Activated naive CD8-positive, alpha-beta T cell treated with anti-CD3 and anti-CD28 coated beads, Interleukin-2, amount 50 U/mL, for 16 hours (primary cell): ENCODE measurements around the gene POLD2.

Experiments used
- DNase-seq: peaks from one replicate; pipeline ENCODE4 v3.0.0-alpha.2; 2020; ENCODE audit warnings: low read depth, low spot score

Gene POLD2

DNA sequence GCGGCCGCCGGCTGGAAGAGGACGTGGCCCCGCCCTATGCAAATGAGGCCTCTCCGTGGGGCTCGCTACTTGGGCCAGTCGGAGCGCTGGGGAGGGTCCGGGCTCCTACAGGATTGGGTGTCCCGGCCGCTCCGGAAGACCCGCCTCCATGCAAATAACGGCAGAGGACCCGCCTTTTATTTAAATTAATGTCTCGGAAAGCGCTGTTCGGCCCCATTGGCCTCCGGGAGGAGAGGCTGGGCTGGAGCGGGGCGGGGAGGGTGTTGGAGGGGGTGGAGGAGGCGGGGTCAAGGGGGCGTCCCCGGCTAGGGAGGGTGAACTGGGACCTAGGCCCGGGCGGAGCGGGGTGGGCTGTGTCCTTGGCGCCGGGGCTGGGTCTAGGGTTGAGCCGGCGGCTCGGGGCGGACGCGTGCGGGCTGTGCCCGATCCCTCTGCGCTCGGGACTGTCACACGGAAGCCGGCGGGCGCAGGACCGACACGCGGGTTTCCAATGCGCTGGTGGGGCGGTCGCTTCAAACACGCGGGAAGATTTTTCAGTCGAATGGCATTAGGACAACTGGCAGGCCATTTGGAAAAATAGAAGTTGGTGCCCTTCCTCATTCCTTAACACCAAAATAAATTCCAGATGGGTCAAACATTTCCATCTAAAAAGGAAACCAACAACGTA lies 40.7 kb downstream of the POLD2 start:
- peak; percentile 96 for DNase-seq

DNA sequence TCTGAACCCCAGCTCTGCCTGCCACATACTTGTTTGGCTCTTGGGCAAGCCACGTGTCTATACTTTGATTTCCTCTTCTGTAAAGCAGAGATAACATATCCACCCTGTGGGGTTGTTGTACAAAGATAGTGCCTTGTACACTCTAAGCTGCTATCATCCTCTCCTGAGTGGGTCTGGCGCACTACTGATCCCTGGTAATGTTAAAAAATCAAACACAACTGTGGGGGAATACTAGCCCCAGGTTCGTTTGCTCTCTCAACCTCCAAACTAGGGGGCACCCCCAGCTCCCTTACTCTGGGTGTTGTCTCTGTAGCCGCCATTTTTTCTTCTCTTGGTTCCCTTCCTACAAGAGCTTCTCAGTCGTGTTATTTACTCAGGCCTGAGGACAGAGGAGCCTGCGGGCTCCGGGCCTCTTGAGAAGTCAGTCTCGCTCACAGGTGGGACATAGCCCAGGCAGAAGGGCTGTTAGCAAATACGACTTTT lies 42.0 kb downstream of the POLD2 start:
- no peak for DNase-seq

DNA sequence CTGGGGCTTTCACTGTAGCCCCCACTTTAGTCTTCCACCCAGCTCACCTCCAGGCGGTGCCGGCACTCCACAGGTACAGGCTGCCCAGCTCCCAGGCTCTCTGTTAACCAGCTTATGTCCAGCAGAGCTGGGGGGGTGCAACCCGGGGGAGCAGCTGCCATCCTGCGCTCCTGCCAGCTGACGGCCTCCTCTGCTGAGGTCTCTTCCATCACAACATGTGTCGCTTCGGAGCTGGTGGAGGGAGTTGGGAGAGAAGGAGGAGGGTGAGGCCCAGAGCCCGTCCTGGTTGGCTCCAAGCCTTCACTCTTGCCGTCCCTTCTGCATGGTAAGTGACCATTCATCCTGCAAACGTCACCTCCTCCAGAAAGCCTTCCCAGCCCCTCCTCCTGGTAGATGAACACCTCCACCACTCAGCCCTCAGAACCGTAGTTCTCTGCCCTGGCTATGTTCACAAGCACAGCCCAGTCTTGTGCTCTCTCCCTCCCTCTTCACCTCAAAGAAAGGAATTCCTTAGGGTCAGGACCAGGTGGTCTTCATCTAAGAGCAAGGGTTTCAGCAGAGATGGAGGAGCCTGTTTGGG lies 42.6 kb downstream of the POLD2 start:
- no peak for DNase-seq

DNA sequence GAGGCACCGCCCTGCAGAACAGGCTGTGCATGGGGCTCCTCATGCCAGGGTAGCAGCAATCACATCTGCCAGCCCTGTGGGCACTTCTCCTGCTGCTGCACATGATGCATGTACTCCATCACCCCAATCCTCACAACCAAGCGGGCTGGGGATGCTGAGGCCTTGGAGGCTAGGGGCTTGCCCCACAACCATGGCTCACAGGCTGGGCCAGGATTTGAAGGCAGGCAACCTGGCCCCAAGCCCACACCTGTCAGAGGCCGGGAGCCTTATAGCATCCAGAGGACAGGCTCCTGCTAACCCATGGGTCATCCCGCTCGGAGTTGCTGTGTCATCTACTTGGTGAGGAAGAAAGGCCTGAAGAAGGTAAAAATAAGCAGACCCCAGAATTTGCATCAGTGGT lies 43.2 kb downstream of the POLD2 start:
- no peak for DNase-seq

DNA sequence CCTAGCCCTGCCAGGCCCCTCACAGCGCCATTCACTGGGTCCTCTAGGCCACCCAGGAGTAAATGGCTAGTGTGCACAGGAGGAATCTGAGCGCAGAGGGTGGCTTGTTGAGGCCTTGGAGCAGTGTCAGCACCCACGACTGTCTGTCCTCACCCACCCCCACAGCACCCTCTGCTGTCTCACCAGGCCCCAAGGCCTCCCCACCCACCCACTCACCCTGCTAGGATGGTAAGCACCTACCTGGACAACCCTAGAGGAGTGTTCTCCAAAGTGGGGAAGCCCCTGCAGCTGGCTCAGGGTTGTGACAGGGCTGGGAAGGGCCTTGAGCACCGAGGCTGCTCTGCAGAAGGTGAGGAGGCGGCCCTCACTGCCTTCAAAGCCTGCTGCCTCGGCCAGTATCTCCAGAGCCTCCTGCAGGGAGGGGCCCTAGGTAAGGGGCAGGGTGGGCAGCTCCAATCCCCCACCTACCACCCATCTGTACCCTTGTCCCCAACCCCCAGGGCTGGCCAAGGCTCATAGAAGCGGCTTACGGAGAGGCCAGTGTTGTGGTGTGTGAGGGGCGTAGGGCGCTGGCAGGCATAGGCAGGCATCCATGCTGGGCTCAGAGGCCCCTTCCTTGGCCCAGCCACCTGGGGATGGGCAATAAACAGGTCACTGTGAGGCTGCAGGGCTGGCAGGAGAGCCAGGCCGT lies 43.9 kb downstream of the POLD2 start:
- no peak for DNase-seq

DNA sequence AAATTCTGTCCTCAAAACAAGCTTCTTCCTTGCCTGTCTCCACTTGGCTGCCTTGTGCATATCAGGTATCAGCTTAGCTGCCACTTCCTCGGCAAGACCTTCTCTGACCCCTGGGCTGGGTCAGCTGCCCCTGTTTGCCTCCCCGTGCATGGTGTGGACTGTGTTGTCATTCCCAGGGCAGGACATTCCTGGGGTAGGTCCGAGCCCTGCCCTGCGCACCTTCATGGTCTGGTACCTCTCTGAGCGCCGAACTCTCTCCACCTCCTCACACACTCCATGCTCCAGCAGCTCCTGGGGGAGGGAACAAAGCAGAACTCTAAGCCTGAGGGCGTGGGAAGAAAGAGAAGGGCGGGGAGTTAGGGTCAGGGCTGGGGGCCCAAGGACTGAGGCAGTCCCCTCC lies 44.8 kb downstream of the POLD2 start:
- DNase-seq = no peak

DNA sequence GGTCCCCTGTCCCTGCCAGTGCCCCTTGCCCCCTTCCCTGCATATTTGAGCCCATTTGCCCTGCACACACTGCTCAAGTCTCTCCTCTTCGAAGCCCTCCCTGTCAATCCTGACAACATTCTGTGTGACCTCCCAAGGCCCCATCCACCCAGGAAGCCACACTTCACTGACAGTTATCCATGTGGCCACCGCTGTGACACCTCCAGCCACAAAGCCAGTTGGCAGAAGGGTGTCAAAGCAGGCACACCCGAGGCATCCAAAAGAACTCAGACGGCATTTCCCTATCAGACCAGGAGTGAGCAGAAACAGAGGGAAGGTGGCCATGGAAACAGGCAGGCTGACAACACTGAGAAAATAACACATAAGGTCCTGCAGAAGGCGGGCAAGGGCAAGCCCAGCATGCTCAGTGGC lies 45.7 kb downstream of the POLD2 start:
- no peak for DNase-seq

DNA sequence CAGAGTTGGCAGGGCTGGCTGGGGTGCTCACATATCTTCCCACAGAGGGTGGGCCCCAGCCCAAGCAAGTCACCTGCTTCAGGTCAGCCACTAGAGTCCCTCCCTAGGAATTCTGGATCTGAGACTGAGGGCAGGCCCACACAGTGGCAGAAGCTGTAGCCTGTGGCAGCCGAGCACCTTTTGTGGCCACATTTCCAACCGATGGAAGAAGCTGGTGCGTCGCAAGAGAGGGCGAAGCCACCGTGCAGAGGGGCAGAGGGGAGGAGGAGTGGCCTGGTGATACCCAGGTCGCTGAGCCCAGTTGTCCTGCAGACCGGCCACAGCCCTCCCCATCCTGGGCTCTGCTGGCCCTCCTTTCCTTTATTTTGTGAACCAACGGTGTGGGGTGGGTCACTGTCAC lies 46.3 kb downstream of the POLD2 start:
- no peak for DNase-seq

DNA sequence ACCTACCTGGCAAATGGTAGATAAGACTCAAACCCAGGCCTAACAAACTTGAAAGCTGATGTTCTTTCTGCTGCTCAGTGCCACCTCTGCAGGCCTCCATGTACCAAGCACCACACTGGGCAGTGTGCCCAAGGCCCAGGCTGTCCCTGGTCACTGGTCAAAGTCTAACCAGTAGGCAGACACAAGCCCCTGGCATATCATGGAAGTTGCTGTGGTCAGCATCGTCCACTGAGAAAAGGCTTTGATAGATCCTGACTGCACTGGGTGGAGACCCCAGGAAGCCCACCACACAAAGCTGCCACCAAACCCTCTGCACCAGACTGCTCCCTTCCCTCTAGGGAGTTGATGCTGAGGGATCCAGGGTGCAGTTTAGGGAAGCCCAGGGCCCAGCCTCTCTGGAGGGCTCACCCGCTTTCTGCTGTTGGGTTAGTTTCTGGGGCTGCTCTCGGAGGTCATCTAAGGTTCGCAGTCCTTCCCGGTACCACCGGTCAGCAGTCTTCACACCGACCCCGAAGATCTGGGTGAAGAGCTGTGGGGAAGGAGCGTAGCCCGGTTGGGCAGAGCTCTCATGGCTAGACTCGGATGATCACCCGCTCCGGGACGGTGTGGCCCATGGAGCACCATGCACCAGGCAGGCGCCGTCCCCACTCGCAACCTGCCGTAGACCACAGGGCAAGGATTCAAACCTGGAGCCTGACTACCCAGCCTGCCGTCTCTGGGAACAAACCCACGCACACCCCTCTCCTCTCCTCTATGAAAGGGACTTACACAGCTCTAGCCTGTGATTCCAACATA lies 47.0 kb downstream of the POLD2 start:
- no peak for DNase-seq

DNA sequence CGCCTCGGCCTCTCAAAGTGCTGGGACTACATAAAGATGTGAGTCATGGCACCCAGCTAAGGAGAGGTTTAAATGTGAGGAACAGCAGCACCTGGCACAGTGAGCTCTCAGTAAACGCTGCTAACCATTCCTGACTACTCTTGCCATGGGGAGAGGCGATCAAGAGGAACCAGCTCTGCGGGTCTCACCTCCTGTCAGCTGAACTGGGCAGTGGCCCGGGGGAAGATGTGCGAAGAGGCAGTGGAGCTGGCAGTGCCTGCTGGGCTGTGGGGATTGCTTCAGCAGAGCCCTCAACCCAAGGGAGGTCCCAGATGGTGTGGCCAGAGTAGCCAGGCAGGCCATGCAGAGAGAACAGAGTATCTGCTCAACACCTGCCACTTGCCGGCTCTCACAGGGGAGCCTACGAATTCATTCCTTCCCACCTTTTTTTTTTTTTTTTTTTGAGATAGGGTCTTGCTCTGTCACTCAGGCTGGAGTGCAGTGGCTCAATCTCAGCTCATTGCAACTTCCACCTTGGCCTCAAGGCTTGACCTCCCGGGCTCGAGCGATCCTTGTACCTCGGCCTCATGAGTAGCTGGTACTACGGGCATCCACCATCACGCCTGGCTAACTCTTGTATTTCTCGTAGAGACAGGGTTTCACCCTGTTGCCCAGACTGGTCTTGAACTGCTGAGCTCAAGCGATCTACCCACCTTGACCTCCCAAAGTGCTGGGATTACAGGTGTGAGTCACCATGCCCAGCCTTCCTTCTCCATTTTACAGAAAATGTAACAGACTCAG lies 47.9 kb downstream of the POLD2 start:
- no peak for DNase-seq

DNA sequence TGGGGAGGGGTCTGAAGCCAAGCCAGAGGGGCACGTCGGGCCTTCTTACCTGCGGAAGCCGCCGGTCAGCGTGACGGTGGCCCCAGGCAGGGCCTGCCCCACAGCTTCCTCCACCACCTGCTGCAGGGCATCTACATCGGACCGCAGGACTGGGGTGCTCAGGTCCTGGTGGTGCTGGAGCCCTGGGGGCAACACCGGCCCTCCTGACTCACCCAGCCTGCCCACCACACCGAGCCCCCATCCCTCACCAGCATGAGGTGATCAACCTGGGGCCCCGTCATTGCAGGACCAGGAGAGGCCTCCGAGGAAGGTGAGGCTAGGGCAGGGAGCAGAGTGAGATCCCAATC lies 49.0 kb downstream of the POLD2 start:
- DNase-seq = no peak

DNA sequence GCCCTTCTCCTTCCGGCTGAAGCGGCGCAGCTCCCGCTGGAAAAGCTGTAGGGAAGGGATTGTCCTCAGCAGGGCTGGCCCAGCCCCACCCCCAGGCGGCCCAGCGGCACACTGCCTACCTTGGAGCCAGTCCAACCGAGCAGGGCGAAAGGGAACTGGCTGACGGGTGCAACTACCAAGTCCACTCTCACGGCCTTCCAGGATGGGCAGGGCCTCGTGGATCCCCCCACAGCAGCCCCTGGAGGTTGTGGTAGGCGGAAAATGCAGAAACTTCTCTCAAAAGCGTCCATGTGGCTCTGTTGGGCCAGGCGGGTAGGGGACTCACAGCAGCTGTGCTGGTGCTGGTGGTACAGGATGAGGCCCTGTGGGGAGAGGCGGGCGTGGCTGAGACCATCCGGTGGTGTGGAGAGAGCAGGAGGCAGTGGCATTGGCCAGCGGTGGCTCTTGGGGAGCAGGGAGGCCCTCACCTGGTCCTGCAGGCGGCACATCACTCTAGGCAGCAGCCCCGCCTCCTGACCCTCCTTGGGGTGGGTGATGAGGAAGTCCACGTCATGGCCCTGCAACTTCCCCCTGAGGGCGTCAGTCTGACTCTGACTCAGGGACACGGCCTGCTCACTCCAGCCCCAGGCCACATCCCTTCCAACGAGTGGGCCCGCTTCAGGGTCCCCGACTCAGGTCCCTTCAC lies 49.5 kb downstream of the POLD2 start:
- peak; percentile 12 for DNase-seq

DNA sequence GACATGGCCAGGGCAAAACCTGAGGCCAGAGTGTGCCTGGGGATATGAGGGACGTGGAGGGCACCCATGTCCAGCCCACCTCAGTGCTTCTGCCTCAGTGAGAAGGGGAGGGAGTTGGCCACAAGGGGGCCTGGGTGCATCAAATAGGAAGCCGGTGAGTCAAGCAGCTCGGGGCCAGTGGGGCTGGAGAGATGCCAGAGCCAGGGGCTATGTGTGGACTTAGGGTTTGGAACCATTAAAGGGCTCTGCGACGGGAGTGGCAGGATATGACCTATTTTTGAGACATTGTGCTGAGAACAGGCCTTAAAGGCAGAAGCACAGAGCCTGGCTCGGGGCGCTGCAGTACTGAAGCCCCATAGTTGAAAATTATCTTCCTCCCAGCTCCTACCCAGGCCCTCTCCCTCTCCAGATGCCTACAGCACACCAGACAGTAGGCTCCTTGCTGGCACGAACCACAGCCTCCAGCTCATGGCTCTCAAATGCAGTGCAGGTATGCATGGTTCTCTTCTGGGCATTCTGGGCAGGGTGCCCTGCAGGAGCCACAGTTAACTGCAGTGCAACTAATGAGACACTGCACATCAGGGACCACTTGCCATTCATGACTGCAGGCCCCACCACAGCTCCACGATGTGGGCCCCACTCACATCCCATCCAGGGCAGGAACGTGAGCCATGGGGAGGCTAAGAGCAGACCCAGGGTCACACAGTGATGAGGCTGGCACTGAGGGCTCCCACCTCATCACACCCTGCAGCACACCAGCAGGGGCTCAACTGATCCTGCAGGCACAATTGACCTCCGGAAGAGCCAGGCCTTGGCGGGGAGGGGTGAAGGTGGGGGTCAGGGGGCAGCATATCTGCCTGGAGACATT lies 50.8 kb downstream of the POLD2 start:
- no peak for DNase-seq

DNA sequence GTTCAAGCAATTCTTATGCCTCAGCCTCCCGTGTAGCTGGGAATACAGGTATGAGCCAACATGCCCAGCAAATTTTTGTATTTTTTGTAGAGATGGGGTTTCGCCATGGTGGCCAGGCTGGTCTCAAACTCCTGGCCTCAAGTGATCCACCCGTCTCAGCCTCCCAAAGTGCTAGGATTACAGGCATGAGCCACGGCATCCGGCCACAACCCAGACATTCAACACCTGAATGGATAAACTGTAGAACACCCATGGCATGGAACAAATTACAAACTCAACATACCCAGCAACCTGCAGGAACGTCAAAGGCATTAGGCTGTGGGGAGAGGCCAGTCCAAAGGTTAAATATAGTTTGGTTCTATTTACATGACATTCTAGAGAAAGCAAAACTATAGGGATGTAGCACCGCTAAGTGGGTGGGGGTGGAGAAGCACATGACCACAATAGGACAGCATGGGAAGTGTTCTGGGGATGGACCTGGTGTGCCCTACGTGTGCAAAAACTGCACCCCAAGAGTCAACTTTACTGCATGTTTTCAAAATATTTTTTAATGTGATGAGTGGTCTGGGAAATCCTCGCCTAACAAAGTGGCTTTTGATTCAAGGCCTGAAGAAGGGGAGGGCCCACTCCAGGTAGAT lies 51.5 kb downstream of the POLD2 start:
- DNase-seq = no peak

DNA sequence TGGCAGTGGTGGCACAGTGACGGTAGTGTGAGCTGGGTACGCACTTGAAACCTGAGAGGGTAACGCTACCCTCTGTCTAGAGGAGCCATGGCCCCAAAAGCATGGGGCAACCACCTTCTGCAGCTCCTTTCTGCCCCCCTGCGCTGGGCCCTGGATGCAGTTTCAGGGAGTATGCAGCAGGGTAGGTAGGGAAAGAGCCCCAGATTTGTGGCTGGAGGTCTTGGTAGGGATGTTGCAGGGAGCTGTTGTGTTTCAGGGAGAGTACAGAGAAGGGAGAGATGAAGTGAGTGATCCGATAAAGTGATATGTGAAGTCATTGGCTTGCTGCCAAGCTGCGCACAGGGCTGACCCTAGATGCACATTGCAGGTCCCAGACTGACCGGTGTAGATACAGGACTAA lies 55.3 kb downstream of the POLD2 start:
- DNase-seq = no peak

DNA sequence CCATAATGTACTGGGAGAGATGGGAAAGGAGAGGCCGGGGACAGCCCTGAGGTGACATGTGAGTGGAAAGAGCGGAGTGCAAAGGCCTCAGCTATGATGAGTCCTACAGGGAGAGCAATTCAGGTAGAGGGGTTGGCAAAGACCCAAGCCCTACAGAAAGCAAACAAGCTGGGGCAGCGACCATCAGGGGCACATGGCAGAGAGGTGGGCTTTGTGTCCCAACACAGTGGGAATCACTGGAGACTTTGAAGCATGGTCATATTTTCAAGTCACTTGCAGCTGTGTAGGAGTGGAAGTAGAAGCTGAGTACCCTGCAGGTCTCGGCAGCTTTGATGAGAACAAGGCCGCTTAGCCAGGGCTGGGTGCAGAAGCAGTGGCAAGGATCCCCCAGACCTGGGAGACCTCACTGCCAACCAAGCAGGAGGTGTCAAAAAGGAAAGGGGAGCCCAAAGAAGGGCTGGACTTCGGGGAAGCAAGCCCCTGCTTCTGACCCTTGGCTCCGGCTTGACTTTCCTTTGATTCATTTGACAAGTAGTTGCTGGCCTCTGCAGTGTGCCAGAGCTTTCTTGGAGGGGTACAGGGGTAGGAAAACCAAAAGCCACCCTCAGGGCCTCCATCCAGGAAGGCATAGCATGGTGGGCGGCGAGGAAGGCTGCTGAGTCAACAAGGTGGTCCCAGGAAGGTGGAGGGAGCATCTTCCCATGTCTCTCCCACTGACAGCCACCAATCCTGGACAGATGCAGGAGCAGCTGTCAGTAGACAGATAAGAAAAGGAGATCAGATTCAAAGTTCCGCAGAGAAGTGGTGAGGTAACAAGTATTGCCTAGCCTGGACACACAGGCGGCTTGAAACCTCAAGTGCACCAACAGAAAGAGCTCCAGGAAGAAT lies 56.0 kb downstream of the POLD2 start:
- no peak for DNase-seq

DNA sequence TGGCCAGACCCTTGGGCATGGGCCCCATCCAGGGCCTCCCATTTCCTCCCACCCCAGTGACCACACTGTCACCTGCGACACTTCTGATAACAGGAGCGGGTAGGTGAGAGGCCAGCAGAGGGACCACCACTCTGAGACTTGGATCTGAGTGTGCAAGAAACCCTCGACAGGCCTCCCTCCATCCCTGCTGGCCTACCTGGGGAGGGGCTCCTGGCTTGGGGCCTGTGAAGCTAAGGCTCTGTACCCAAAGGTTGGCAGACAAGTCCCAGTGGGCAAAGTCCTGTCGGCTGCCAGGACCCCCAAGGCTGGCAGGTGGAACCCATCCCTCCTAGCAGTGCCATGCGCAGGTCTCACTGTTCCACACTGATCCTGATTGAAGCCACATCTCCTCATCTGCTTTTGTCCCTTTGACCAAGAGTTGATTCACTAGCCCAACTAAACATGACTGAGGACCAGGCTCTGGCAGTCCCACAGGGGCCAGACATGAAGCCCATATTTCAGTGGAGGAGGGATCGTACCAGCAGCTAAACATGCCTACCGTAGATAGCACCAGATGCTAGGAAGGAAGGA lies 56.8 kb downstream of the POLD2 start:
- DNase-seq = no peak

DNA sequence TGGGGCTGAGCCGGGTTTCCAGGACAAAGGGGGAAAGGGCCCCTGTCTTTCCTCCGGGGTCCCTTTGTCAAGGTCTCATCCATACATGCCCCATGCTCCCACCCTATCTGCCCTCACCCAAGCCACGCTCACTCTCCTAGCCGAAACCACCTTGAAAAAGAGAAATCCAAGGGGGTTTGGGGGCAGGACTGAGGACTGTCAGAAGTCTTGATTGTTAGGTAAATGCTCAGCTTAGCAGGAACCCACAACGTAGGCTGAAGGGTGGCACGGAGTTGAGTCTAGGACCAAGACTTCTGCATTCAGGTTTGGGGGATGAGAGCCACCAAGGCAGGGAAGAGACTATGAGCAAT lies 57.3 kb downstream of the POLD2 start:
- no peak for DNase-seq
